ENCODE data around the gene BRPF3. TPM values are rescaled to one million over a fixed set of nuclear protein-coding genes. Genes with fewer than 3 reads are reported as not detected.

Gene BRPF3
- total RNA-seq, 1 donor from 2014 or later, result 36.2 TPM

DNA sequence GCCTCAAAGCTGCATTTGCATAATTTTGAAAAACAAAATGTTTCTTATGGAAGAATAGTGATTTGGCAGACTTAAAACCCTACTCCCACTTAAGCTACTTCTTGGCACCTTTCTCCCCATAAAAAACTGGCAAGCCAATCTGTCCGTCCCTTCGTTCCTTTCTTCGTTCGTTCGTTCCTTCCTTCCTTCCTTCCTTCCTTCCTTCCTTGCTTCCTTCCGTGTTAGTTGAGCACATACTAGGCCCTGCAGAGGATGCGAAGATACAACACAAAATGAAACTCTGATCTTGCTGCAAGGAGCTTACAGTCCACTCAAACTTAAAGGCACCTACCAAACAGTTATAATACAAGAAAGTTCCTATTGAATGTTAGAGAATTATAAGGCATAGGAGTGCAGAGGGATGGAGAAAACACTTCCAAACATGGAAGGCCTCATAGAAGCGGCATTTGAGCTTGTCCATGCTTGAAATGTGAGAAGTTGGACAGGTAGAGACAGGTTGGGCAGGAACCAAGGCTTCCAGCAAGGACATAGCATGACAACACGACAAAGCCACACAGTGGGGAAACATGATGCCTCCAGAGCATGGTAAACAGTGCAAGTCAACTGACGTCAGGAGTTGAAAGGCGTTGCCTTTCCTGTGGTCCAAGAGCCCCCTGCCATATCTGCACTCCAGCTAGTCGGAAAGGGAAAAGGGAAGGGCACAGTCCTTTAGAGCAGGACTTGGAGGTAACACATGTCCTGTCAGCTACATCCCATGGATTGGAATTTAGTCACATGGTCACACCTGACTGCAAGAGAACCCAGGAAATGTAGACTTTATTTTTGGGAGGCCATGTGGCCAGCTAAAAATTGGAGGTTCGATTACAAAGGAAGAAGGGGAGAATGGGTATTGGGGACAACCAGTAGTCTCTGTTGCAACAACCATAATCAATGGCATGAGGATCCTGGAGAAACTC, 80.3 kb downstream of the BRPF3 start:
- Mint-ChIP-seq H3K36me3 (ENCODE audit: unreplicated experiment) (no peaks in the 10 kb centered on the region), H3K9me3 (ENCODE audit: unreplicated experiment) (peaks cover 3% of the 10 kb centered on the region), H3K4me3 (ENCODE audit: unreplicated experiment) (no peak overlapping the region), H3K27me3 (ENCODE audit: unreplicated experiment) (peaks cover 2% of the 10 kb centered on the region), H3K27ac (ENCODE audit: unreplicated experiment) (no peak overlapping the region), H3K4me1 (ENCODE audit: low read depth, unreplicated experiment) (no peaks in the 10 kb centered on the region)
- TF ChIP-seq, protein P1, sequence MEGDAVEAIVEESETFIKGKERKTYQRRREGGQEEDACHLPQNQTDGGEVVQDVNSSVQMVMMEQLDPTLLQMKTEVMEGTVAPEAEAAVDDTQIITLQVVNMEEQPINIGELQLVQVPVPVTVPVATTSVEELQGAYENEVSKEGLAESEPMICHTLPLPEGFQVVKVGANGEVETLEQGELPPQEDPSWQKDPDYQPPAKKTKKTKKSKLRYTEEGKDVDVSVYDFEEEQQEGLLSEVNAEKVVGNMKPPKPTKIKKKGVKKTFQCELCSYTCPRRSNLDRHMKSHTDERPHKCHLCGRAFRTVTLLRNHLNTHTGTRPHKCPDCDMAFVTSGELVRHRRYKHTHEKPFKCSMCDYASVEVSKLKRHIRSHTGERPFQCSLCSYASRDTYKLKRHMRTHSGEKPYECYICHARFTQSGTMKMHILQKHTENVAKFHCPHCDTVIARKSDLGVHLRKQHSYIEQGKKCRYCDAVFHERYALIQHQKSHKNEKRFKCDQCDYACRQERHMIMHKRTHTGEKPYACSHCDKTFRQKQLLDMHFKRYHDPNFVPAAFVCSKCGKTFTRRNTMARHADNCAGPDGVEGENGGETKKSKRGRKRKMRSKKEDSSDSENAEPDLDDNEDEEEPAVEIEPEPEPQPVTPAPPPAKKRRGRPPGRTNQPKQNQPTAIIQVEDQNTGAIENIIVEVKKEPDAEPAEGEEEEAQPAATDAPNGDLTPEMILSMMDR (IDR thresholded peaks at IDR 0.05; ENCODE audit: partially characterized antibody, unreplicated experiment), result no peak
- no peak for DNase-seq

DNA sequence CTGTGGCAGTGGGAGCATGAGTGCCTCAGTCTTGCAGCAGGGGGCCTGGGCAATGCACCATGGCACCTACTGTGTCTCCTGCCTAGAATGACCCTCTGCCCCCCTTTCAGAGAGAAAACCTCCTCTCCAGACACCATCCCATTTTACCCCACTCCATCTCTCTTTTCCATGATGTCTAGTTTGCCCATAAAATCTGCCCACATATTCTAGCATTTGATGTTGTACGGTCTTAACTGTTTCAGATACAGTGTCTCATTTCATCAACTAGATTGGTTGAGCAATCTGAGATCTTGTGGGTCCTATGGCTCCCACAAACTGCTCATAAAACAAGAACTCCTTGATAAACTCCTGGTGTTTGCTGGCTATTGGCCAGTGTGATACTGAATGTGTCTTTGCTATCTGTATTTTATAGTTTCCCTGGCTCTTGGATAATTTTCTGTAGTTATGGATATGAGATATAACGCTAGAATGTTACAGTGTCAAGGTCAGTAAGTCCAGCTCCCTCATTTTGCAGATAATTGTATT, 81.5 kb downstream of the BRPF3 start:
- Mint-ChIP-seq H3K36me3 (ENCODE audit: unreplicated experiment) (no peaks in the 10 kb centered on the region), H3K27ac (ENCODE audit: unreplicated experiment) (no peak overlapping the region), H3K4me3 (ENCODE audit: unreplicated experiment) (no peak overlapping the region)

DNA sequence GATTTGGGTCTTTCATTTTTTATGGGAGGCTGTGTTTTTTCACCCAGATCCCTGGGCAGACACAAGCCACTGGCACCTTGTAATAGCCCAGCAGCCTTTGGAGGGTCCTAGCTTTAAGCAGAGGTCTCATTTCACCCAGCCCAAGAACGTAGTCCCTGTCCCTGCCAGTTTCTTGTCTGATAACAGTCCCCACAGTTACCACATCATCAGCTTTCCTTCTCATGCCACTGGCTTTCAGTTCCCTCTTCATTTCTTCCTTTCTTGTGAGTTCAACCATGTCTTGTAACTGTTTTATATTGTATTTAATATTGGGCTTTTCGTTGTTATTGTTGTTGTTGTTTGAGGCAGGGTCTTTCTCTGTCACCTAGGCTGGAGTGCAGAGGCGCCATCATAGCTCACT, 83.9 kb downstream of the BRPF3 start:
- TF ChIP-seq, protein P1 (IDR thresholded peaks at IDR 0.05; ENCODE audit: partially characterized antibody, unreplicated experiment), result no peak
- Mint-ChIP-seq H3K36me3 (ENCODE audit: unreplicated experiment) (no peaks in the 10 kb centered on the region), H3K4me1 (ENCODE audit: low read depth, unreplicated experiment) (peaks cover 4% of the 10 kb centered on the region)

More for the DNA sequence above, 81.5 kb downstream of the BRPF3 start:
- peaks cover 3% of the 10 kb centered on the region for H3K27me3 Mint-ChIP-seq (ENCODE audit: unreplicated experiment)
- TF ChIP-seq, protein P1 (IDR thresholded peaks at IDR 0.05; ENCODE audit: partially characterized antibody, unreplicated experiment), result no peak
- H3K4me1 Mint-ChIP-seq (ENCODE audit: low read depth, unreplicated experiment), result no peaks in the 10 kb centered on the region
- H3K9me3 Mint-ChIP-seq (ENCODE audit: unreplicated experiment), result peaks cover 3% of the 10 kb centered on the region
- no peak for DNase-seq

DNA sequence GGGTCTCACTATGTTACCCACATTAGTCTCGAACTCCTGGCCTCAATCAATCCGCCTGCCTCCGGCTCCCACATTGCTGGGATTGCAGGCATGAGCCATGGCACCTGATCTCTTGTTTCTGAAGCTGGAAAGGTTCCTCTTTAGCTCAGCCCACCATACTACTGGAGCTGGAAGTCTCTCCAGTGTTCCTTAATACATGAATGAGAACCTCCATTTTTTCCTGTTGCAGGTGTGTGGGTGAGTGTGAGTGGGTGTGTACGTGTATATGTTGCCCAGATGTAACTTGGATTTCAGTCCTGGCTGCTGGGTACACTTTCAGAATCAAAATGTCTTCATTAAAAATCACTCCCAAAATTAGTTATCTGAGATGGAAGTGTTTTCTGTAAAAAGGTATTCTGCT, 84.4 kb downstream of the BRPF3 start:
- H3K4me1 Mint-ChIP-seq (ENCODE audit: low read depth, unreplicated experiment), result peaks cover 9% of the 10 kb centered on the region
- TF ChIP-seq, protein P1 (IDR thresholded peaks at IDR 0.05; ENCODE audit: partially characterized antibody, unreplicated experiment), result no peak
- no peak for DNase-seq
- peaks cover 2% of the 10 kb centered on the region for H3K9me3 Mint-ChIP-seq (ENCODE audit: unreplicated experiment)
- no peaks in the 10 kb centered on the region for H3K36me3 Mint-ChIP-seq (ENCODE audit: unreplicated experiment)
- H3K4me3 Mint-ChIP-seq (ENCODE audit: unreplicated experiment), result no peak overlapping the region
- peaks cover 6% of the 10 kb centered on the region for H3K27me3 Mint-ChIP-seq (ENCODE audit: unreplicated experiment)
- no peak overlapping the region for H3K27ac Mint-ChIP-seq (ENCODE audit: unreplicated experiment)

More for the DNA sequence above, 83.9 kb downstream of the BRPF3 start:
- no peak for DNase-seq
- Mint-ChIP-seq H3K27me3 (ENCODE audit: unreplicated experiment) (peaks cover 6% of the 10 kb centered on the region), H3K9me3 (ENCODE audit: unreplicated experiment) (peaks cover 1% of the 10 kb centered on the region), H3K27ac (ENCODE audit: unreplicated experiment) (no peak overlapping the region), H3K4me3 (ENCODE audit: unreplicated experiment) (no peak overlapping the region)

Other genes with a start within 250 kb of the BRPF3 start
- gene SLC26A8, start 172.1 kb upstream of the BRPF3 start, total RNA-seq (ENCODE audit: unreplicated experiment), result 0.29 TPM
- gene MAPK14, start 168.9 kb upstream of the BRPF3 start, total RNA-seq (ENCODE audit: unreplicated experiment), result 46.2 TPM
- 4.2 TPM for gene MAPK13, start 66.2 kb upstream of the BRPF3 start, total RNA-seq (ENCODE audit: unreplicated experiment)
- not detected for gene PNPLA1, start 73.3 kb downstream of the BRPF3 start, total RNA-seq (ENCODE audit: unreplicated experiment)
- gene BNIP5, start 140.1 kb downstream of the BRPF3 start, total RNA-seq (ENCODE audit: unreplicated experiment), result not detected
- not detected for gene ETV7, start 190.9 kb downstream of the BRPF3 start, total RNA-seq (ENCODE audit: unreplicated experiment)
- gene PXT1, start 246.1 kb downstream of the BRPF3 start, total RNA-seq (ENCODE audit: unreplicated experiment), result not detected
- gene KCTD20, start 246.3 kb downstream of the BRPF3 start, total RNA-seq (ENCODE audit: unreplicated experiment), result 29.1 TPM